Measurements from ENCODE around the gene FANCC. TPM values are rescaled to one million over a fixed set of nuclear protein-coding genes. Genes with fewer than 3 reads are reported as not detected.

Gene FANCC
- total and polyA plus RNA-seq, 2 of the 13 experiments (the other 11 are each of a cell fraction or from before 2014, with no cell fraction given), result 7.4 to 8.6 TPM

DNA sequence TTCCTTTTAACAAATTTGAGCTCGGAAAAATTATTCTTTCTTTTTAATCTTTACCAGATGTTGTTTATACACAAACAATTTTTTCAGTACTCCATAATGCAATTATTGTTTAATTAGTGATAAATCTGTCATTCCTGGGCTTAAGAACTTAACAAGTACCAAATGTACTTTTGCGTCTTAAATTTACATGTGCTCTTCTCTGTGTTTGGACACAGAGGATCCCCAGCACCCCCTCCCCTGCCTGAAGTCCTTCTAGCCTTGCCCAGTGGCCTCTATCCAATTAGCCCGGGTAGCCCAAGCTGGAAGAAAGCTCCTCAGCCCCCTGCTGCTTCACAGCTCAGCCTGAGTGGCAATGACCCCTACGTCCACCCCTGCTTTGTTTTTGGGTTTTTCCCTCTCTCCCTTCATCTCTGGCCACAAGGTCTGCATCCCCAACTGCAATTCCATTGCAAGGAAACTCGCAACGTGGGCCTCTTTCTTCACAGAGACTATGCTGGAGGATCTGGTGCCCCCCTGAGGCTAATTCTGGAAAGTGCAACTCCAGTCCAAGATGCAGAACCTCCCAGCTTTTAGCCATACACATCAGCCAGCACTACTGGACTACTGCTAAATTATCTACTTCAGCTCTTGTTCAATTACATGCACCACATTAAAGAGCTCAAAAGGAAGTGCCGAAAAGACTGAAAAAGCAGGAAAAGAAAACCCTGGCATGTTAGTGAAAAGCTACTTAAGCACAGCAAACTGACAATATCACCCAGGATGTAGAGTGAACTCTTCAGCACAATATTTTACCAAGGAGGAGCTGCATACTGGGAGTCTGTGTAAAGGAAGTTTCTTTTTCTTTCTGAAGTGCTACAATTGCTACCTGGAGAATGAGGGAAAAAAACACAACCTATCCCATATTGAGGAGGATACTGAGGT, 186.2 kb downstream of the FANCC start (continued):
- TF ChIP-seq, protein P1, sequence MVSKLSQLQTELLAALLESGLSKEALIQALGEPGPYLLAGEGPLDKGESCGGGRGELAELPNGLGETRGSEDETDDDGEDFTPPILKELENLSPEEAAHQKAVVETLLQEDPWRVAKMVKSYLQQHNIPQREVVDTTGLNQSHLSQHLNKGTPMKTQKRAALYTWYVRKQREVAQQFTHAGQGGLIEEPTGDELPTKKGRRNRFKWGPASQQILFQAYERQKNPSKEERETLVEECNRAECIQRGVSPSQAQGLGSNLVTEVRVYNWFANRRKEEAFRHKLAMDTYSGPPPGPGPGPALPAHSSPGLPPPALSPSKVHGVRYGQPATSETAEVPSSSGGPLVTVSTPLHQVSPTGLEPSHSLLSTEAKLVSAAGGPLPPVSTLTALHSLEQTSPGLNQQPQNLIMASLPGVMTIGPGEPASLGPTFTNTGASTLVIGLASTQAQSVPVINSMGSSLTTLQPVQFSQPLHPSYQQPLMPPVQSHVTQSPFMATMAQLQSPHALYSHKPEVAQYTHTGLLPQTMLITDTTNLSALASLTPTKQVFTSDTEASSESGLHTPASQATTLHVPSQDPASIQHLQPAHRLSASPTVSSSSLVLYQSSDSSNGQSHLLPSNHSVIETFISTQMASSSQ (IDR thresholded peaks at IDR 0.05; ENCODE audit: low read depth), result no peak
- TF ChIP-seq, protein P1 (CRISPR knock-in tag; IDR thresholded peaks at IDR 0.05; ENCODE audit: borderline replicate concordance), result no peak
- TF ChIP-seq, protein P2, sequence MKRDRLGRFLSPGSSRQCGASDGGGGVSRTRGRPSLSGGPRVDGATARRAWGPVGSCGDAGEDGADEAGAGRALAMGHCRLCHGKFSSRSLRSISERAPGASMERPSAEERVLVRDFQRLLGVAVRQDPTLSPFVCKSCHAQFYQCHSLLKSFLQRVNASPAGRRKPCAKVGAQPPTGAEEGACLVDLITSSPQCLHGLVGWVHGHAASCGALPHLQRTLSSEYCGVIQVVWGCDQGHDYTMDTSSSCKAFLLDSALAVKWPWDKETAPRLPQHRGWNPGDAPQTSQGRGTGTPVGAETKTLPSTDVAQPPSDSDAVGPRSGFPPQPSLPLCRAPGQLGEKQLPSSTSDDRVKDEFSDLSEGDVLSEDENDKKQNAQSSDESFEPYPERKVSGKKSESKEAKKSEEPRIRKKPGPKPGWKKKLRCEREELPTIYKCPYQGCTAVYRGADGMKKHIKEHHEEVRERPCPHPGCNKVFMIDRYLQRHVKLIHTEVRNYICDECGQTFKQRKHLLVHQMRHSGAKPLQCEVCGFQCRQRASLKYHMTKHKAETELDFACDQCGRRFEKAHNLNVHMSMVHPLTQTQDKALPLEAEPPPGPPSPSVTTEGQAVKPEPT (CRISPR knock-in tag; IDR thresholded peaks at IDR 0.05; ENCODE audit: low read depth), result no peak
- no peak for TF ChIP-seq ZKSCAN5 (CRISPR knock-in tag; IDR thresholded peaks at IDR 0.05)
- TF ChIP-seq ZNF354B (CRISPR knock-in tag; IDR thresholded peaks at IDR 0.05), result no peak
- no peak for TF ChIP-seq CEBPB (IDR thresholded peaks at IDR 0.05; ENCODE audit: borderline replicate concordance, low read depth, low read length)
